GM12891 (cell line): ENCODE data around the gene SPSB3.

Experiments
- PAX5 ChIP-seq: IDR thresholded peaks from 2 replicates; pipeline ENCODE4 v1.6.1; 2011; ENCODE audit warnings: low read length, moderate library complexity, mild to moderate bottlenecking; ENCODE audit not compliant: insufficient read depth, severe bottlenecking
- POLR2A ChIP-seq: IDR thresholded peaks from 2 replicates; pipeline ENCODE4 v1.6.1; 2011; ENCODE audit warnings: low read depth, low read length, control low read depth
- POLR2AphosphoS5 ChIP-seq: IDR thresholded peaks from 2 replicates; pipeline ENCODE4 v1.6.1; 2011; ENCODE audit warnings: low read depth, low read length, control low read depth
- POU2F2 ChIP-seq: IDR thresholded peaks from 2 replicates; pipeline ENCODE4 v1.6.1; 2011; ENCODE audit warnings: low read depth, mild to moderate bottlenecking, control low read depth, low read length, moderate library complexity
- SPI1 ChIP-seq: IDR thresholded peaks from 2 replicates; pipeline ENCODE4 v1.6.1; 2011; ENCODE audit warnings: low read depth, low read length, control low read depth
- TAF1 ChIP-seq: IDR thresholded peaks from 2 replicates; pipeline ENCODE4 v1.6.1; 2011; ENCODE audit warnings: low read depth, low read length, control low read depth

GRCh38 chr16:1776991-1777374 is 5.4 kb downstream of the SPSB3 start:
- TF ChIP-seq POLR2AphosphoS5 (no peak), POLR2A (no peak; the same call in 1 of the 2 replicates), TAF1 (no peak), SPI1 (no peak), POU2F2 (no peak), PAX5 (no peak)
